BE2C (cell line): ENCODE results near the gene ERO1A. TPM values are rescaled to one million over a fixed set of nuclear protein-coding genes. Genes with fewer than 3 reads are reported as not detected.

Source experiments
- DNase-seq: peaks from one replicate; pipeline ENCODE4 v3.0.0-alpha.2; 2020
- H3K27me3 ChIP-seq: fragments of 250-450 bp; sonication (Bioruptor Pico); 2 replicates; pipeline ENCODE4 v1.5.1; 2020; ENCODE audit warnings: mild to moderate bottlenecking
- H3K36me3 ChIP-seq: fragments of 250-450 bp; sonication (Bioruptor Pico); 2 replicates; pipeline ENCODE4 v1.5.1; 2020; ENCODE audit warnings: mild to moderate bottlenecking
- H3K4me1 ChIP-seq: fragments of 250-450 bp; sonication (Bioruptor Pico); 2 replicates; pipeline ENCODE4 v1.5.1; 2020
- H3K4me3 ChIP-seq: 2 replicates; pipeline ENCODE4 v1.5.1; 2011; ENCODE audit warnings: low read depth, low read length
- H3K9me3 ChIP-seq: fragments of 250-450 bp; sonication (Bioruptor Pico); 2 replicates; pipeline ENCODE4 v1.5.1; 2020
- CTCF ChIP-seq: IDR thresholded peaks from 2 replicates; pipeline ENCODE4 v1.5.1; 2012; ENCODE audit warnings: mild to moderate bottlenecking, low read depth, low read length
- polyA plus RNA-seq: library from polyadenylated mRNA; unstranded; fragments of >200 nt; gene quantifications from one replicate; pipeline ENCODE4 v1.2.1, GENCODE V29; 2012; ENCODE audit warnings: low read depth, missing spikeins; ENCODE audit not compliant: insufficient read length, insufficient read depth

The ERO1A gene
- 19.0 TPM for polyA plus RNA-seq

DNA sequence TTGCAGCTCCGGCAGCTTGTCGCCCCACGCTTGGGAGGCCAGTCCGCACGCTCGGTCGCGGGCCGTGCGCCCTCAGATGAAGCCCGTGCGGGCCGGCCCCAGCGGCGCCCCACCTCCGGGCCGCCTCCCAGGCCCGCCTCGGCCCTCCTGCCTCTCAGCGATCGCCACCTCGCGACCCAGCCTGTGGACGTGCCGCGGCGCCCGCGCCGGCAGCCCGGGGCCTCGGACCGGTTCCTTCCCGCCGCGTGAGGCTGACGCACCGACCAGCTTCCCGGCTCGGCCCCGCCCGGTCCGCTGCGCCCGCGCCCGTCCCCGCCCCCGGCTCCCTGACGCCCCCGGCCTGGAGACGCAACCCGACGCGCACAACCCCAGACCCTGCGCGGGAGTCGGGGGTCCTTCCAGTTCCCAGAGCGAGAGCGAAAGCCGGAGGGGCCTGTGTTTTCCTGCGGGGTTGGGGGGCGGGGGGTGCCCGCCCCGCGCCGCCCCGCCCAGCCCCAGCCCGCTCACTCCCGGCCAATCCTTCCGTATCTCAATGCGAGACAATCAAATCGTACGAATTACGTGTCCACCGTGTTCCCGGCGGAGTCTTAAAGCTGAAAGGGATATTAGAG lies at the start of gene ERO1A:
ERO1A (minus strand) TSS at position 78 of the 611 bp plus-strand sequence; CDS start at position 1, 77 bp downstream.
- TF ChIP-seq CTCF, result no peak
- H3K27me3 ChIP-seq, result no peaks in the 10 kb centered on the region
- DNase-seq, result peak; percentile 80
- H3K4me3 ChIP-seq, result peak within 1 kb of the TSS; percentile 98
- H3K9me3 ChIP-seq, result no peaks in the 10 kb centered on the region
- peaks cover 8% of the 10 kb centered on the region for H3K4me1 ChIP-seq
- H3K36me3 ChIP-seq, result peaks cover 3% of the 10 kb centered on the region

DNA sequence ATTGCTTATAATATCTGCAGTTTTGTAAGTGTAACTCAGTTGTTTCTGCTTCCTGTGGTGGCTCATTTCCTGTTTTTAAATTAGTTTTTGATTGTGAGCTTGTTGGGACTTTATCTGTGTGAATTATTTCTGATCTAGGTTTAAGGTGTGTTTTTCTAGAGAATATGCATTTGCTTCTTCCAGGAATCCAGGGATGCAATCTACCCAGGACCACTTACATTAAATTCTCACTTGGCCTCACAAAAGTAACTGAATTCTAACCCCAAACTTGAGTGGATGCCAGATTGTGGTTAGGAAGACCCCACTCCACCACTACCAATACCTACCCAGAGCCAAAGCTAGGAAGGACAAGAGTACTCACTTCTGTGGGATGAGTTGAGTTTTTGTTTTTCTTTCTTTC lies 46.5 kb upstream of the ERO1A start:
- H3K4me3 ChIP-seq, result no peak overlapping the region
- H3K27me3 ChIP-seq, result no peaks in the 10 kb centered on the region
- H3K4me1 ChIP-seq, result no peaks in the 10 kb centered on the region
- DNase-seq, result no peak
- H3K36me3 ChIP-seq, result no peaks in the 10 kb centered on the region
- H3K9me3 ChIP-seq, result no peaks in the 10 kb centered on the region
- TF ChIP-seq CTCF, result no peak

GRCh38 chr14:52740751-52741150 lies 45.4 kb upstream of the ERO1A start:
- DNase-seq, result no peak
- Histone ChIP-seq H3K9me3 (no peaks in the 10 kb centered on the region), H3K4me3 (no peak overlapping the region), H3K4me1 (peaks cover 5% of the 10 kb centered on the region), H3K27me3 (no peaks in the 10 kb centered on the region), H3K36me3 (no peaks in the 10 kb centered on the region)
- TF ChIP-seq CTCF, result no peak

- no peak for DNase-seq
- TF ChIP-seq CTCF, result no peak
- Histone ChIP-seq H3K4me1 (peaks cover 9% of the 10 kb centered on the region), H3K9me3 (no peaks in the 10 kb centered on the region), H3K27me3 (no peaks in the 10 kb centered on the region), H3K36me3 (no peaks in the 10 kb centered on the region), H3K4me3 (no peak overlapping the region)
Observed at GRCh38 chr14:52738409-52738808, 43.1 kb upstream of the ERO1A start.

- Histone ChIP-seq H3K27me3 (no peaks in the 10 kb centered on the region), H3K9me3 (no peaks in the 10 kb centered on the region), H3K4me1 (peaks cover 9% of the 10 kb centered on the region), H3K36me3 (no peaks in the 10 kb centered on the region), H3K4me3 (no peak overlapping the region)
- TF ChIP-seq CTCF, result no peak
- DNase-seq, result no peak
Observed at GRCh38 chr14:52735921-52736489, 40.6 kb upstream of the ERO1A start.

- Histone ChIP-seq H3K9me3 (no peaks in the 10 kb centered on the region), H3K4me3 (no peak overlapping the region), H3K4me1 (peaks cover 9% of the 10 kb centered on the region), H3K36me3 (peaks cover 5% of the 10 kb centered on the region; the same call in 1 of the 2 replicates), H3K27me3 (no peaks in the 10 kb centered on the region)
- no peak for DNase-seq
- TF ChIP-seq CTCF, result no peak
Observed at GRCh38 chr14:52733824-52734223, 38.5 kb upstream of the ERO1A start.
